Renal pelvis (tissue), 4 donors: ENCODE results near the gene GLRA3. TPM values are rescaled to one million over a fixed set of nuclear protein-coding genes. Genes with fewer than 3 reads are reported as not detected.
"Not testable (repeated sequence)": the region's sequence is repeated elsewhere in the genome, so short reads cannot be mapped to it uniquely, and the experiment has no call there.

Experiments
- DNase-seq: peaks from one replicate; pipeline ENCODE4 v3.0.0-alpha.2; 2013
- polyA plus RNA-seq, 3 donors: library from polyadenylated mRNA; unstranded; fragments of 120-200 nt; gene quantifications; one replicate each; pipeline ENCODE4 v1.2.1, GENCODE V29; 2013; ENCODE audit not compliant: insufficient read length in 3 of 3

The GLRA3 gene
- polyA plus RNA-seq, 3 donors: 0.03 to 0.09 (median 0.05) TPM

GRCh38 chr4:174714393-174715211 is 114.4 kb downstream of the GLRA3 start:
- no peak for DNase-seq

- DNase-seq: no peak
Measured at GRCh38 chr4:174713821-174714220, 115.2 kb downstream of the GLRA3 start.

- DNase-seq: no peak
Measured at GRCh38 chr4:174713181-174713580, 115.9 kb downstream of the GLRA3 start.

- no peak for DNase-seq
Measured at GRCh38 chr4:174709526-174709925, 119.5 kb downstream of the GLRA3 start.

- DNase-seq: no peak
Measured at GRCh38 chr4:174708381-174708780, 120.7 kb downstream of the GLRA3 start.

GRCh38 chr4:174707902-174708301 is 121.1 kb downstream of the GLRA3 start:
- no peak for DNase-seq

GRCh38 chr4:174707051-174707676 is 121.9 kb downstream of the GLRA3 start:
- DNase-seq: peak; percentile 54

- no peak for DNase-seq
Measured at GRCh38 chr4:174702979-174703478, 126.0 kb downstream of the GLRA3 start.

GRCh38 chr4:174699654-174700053 is 129.4 kb downstream of the GLRA3 start:
- no peak for DNase-seq

GRCh38 chr4:174697896-174698295 is 131.2 kb downstream of the GLRA3 start:
- DNase-seq: no peak

- DNase-seq: peak; percentile 24
Measured at GRCh38 chr4:174697202-174697601, 131.8 kb downstream of the GLRA3 start.

- no peak for DNase-seq
Measured at GRCh38 chr4:174696657-174697056, 132.4 kb downstream of the GLRA3 start.

- not testable (repeated sequence) for DNase-seq
Measured at GRCh38 chr4:174691876-174692275, 137.2 kb downstream of the GLRA3 start.

GRCh38 chr4:174690665-174691064 is 138.4 kb downstream of the GLRA3 start:
- no peak for DNase-seq

GRCh38 chr4:174689618-174690017 is 139.4 kb downstream of the GLRA3 start:
- DNase-seq: no peak

- no peak for DNase-seq
Measured at GRCh38 chr4:174686826-174687225, 142.2 kb downstream of the GLRA3 start.

GRCh38 chr4:174681723-174682300 is 147.2 kb downstream of the GLRA3 start:
- DNase-seq: no peak

GRCh38 chr4:174674305-174674840 is 154.7 kb downstream of the GLRA3 start:
- no peak for DNase-seq

- no peak for DNase-seq
Measured at GRCh38 chr4:174673865-174674264, 155.2 kb downstream of the GLRA3 start.

GRCh38 chr4:174672276-174672675 is 156.8 kb downstream of the GLRA3 start:
- DNase-seq: no peak

GRCh38 chr4:174669270-174669669 is 159.8 kb downstream of the GLRA3 start:
- no peak for DNase-seq

GRCh38 chr4:174665799-174666198 is 163.2 kb downstream of the GLRA3 start:
- DNase-seq: no peak

- DNase-seq: no peak
Measured at GRCh38 chr4:174663216-174663615, 165.8 kb downstream of the GLRA3 start.
